ENCODE results near the gene TCEAL5.
"Not testable (repeated sequence)": the region's sequence is repeated elsewhere in the genome, so short reads cannot be mapped to it uniquely, and the experiment has no call there.

- not testable (repeated sequence) for TF ChIP-seq CTCF, POLR2A, POLR2AphosphoS5 (IDR thresholded peaks at IDR 0.05)
Measured at GRCh38 chrX:103225918-103226317, 50.6 kb downstream of the TCEAL5 start.
